ENCODE results near the gene EPS8L1. TPM values are rescaled to one million over a fixed set of nuclear protein-coding genes. Genes with fewer than 3 reads are reported as not detected.
"Not testable (repeated sequence)": the region's sequence is repeated elsewhere in the genome, so short reads cannot be mapped to it uniquely, and the experiment has no call there.

Gene EPS8L1
- total RNA-seq, 1 donor from 2014 or later = 33.8 TPM

- DNase-seq (ENCODE audit: low read depth) = no peak
- TF ChIP-seq CTCF (conservative IDR thresholded peaks at IDR 0.05; ENCODE audit: low read depth, low read length) = no peak
- H3K4me3 ChIP-seq (ENCODE audit: low read depth, low read length) = no peak overlapping the region
These were observed 29.6 kb downstream of the EPS8L1 start for GRCh38 chr19:55105237-55105636.

- no peak for DNase-seq (ENCODE audit: low read depth)
- H3K4me3 ChIP-seq (ENCODE audit: low read depth, low read length) = no peak overlapping the region
- no peak for TF ChIP-seq CTCF (conservative IDR thresholded peaks at IDR 0.05; ENCODE audit: low read depth, low read length)
These were observed 30.9 kb downstream of the EPS8L1 start for GRCh38 chr19:55106591-55106990.

GRCh38 chr19:55107252-55107651, 31.6 kb downstream of the EPS8L1 start:
- not testable (repeated sequence) for H3K4me3 ChIP-seq (ENCODE audit: low read depth, low read length); DNase-seq (ENCODE audit: low read depth)

- no peak for TF ChIP-seq CTCF (conservative IDR thresholded peaks at IDR 0.05; ENCODE audit: low read depth, low read length)
- no peak for DNase-seq (ENCODE audit: low read depth)
These were observed 34.0 kb downstream of the EPS8L1 start for GRCh38 chr19:55109527-55110291.

GRCh38 chr19:55111238-55111831, 35.7 kb downstream of the EPS8L1 start:
- H3K4me3 ChIP-seq (ENCODE audit: low read depth, low read length) = no peak overlapping the region
- no peak for DNase-seq (ENCODE audit: low read depth)
- TF ChIP-seq CTCF (conservative IDR thresholded peaks at IDR 0.05; ENCODE audit: low read depth, low read length) = no peak

More at GRCh38 chr19:55109527-55110291, 34.0 kb downstream of the EPS8L1 start:
- no peak overlapping the region for H3K4me3 ChIP-seq (ENCODE audit: low read depth, low read length)

GRCh38 chr19:55112246-55112776, 36.6 kb downstream of the EPS8L1 start:
- no peak for TF ChIP-seq CTCF (conservative IDR thresholded peaks at IDR 0.05; ENCODE audit: low read depth, low read length)
- DNase-seq (ENCODE audit: low read depth) = no peak
- H3K4me3 ChIP-seq (ENCODE audit: low read depth, low read length) = no peak overlapping the region

- no peak for DNase-seq (ENCODE audit: low read depth)
- peak; percentile 20 for TF ChIP-seq CTCF (conservative IDR thresholded peaks at IDR 0.05; ENCODE audit: low read depth, low read length)
These were observed 37.3 kb downstream of the EPS8L1 start for GRCh38 chr19:55112777-55113569.

More at GRCh38 chr19:55112777-55113569, 37.3 kb downstream of the EPS8L1 start:
- H3K4me3 ChIP-seq (ENCODE audit: low read depth, low read length) = no peak overlapping the region
